SH-SY5Y (cell line): ENCODE data around the gene INPP4A.

Experiments
- GATA2 ChIP-seq: IDR thresholded peaks from 2 replicates; pipeline ENCODE4 v1.6.1; 2011; ENCODE audit warnings: mild to moderate bottlenecking, low read depth, low read length
- GATA3 ChIP-seq: IDR thresholded peaks from 2 replicates; pipeline ENCODE4 v1.6.1; 2011; ENCODE audit warnings: low read depth, mild to moderate bottlenecking, low read length, moderate library complexity

- TF ChIP-seq GATA3 (no peak), GATA2 (no peak)
Observed at GRCh38 chr2:98514879-98515249, 70.2 kb downstream of the INPP4A start.
